HepG2 (cell line): ENCODE results near the gene CCDC177. TPM values are rescaled to one million over a fixed set of nuclear protein-coding genes. Genes with fewer than 3 reads are reported as not detected.

ENCODE experiments used
- DNMT1 ChIP-seq: sonication (generic); formaldehyde crosslinking; IDR thresholded peaks from 2 replicates; pipeline ENCODE4 v1.5.1; 2020; ENCODE audit warnings: mild to moderate bottlenecking, missing genetic modification reagents
- FOSL2 ChIP-seq: sonication (generic); formaldehyde crosslinking; IDR thresholded peaks from 2 replicates; pipeline ENCODE4 v1.4.0; 2020; ENCODE audit warnings: missing genetic modification reagents
- FOXK1 ChIP-seq: sonication (generic); formaldehyde crosslinking; IDR thresholded peaks from 2 replicates; pipeline ENCODE4 v1.4.0; 2020; ENCODE audit warnings: low read depth, missing genetic modification reagents, borderline replicate concordance
- GABPB1 ChIP-seq: IDR thresholded peaks from 2 replicates; pipeline ENCODE4 v1.6.1; 2016; ENCODE audit warnings: mild to moderate bottlenecking, missing genetic modification reagents, moderate library complexity, missing compliant biosample characterization
- HIVEP1 ChIP-seq: sonication (generic); formaldehyde crosslinking; IDR thresholded peaks from 2 replicates; pipeline ENCODE4 v1.4.0; 2020; ENCODE audit warnings: mild to moderate bottlenecking, missing genetic modification reagents
- KMT2B ChIP-seq: IDR thresholded peaks from 2 replicates; pipeline ENCODE4 v1.6.1; 2016; ENCODE audit warnings: missing genetic modification reagents, missing compliant biosample characterization
- NAIF1 ChIP-seq: sonication (generic); formaldehyde crosslinking; IDR thresholded peaks from 2 replicates; pipeline ENCODE4 v1.5.0; 2020; ENCODE audit warnings: mild to moderate bottlenecking, missing genetic modification reagents, borderline replicate concordance
- NFKB2 ChIP-seq: sonication (generic); formaldehyde crosslinking; IDR thresholded peaks from 2 replicates; pipeline ENCODE4 v1.4.0; 2020; ENCODE audit warnings: missing genetic modification reagents, borderline replicate concordance
- SIN3A ChIP-seq: IDR thresholded peaks from 2 replicates; pipeline ENCODE4 v1.6.1; 2011; ENCODE audit warnings: low read depth, mild to moderate bottlenecking, control low read depth, low read length, borderline replicate concordance
- SOX6 ChIP-seq, 2 experiments: fragments of 450-650 bp in 1 of 2; sonication (generic) in 1 of 2; formaldehyde crosslinking in 1 of 2; IDR thresholded peaks; 2 replicates each; pipeline versions ENCODE4 v1.4.0 to v1.6.1; 2017 to 2020; ENCODE audit warnings: antibody characterized with exemption in 1 of 2, mild to moderate bottlenecking in 1 of 2, missing genetic modification reagents in 1 of 2
- TOPORS ChIP-seq: sonication (generic); formaldehyde crosslinking; IDR thresholded peaks from 2 replicates; pipeline ENCODE4 v1.8.0; 2023; ENCODE audit warnings: mild to moderate bottlenecking, missing genetic modification reagents
- ZBTB38 ChIP-seq: sonication (generic); formaldehyde crosslinking; IDR thresholded peaks from 2 replicates; pipeline ENCODE4 v1.5.1; 2020; ENCODE audit warnings: mild to moderate bottlenecking, missing genetic modification reagents
- ZFP36L1 ChIP-seq: sonication (generic); formaldehyde crosslinking; IDR thresholded peaks from 2 replicates; pipeline ENCODE4 v1.8.0; 2022; ENCODE audit warnings: mild to moderate bottlenecking, missing genetic modification reagents, moderate library complexity
- ZFY ChIP-seq: sonication (generic); formaldehyde crosslinking; IDR thresholded peaks from 2 replicates; pipeline ENCODE4 v1.4.0; 2020; ENCODE audit warnings: missing genetic modification reagents
- ZNF430 ChIP-seq: sonication (generic); formaldehyde crosslinking; IDR thresholded peaks from 2 replicates; pipeline ENCODE4 v1.9.0; 2021; ENCODE audit warnings: mild to moderate bottlenecking, missing genetic modification reagents
- ZNF563 ChIP-seq: sonication (generic); formaldehyde crosslinking; IDR thresholded peaks from 2 replicates; pipeline ENCODE4 v1.8.0; 2022; ENCODE audit warnings: mild to moderate bottlenecking, moderate library complexity, missing genetic modification reagents
- ZNF605 ChIP-seq: sonication (generic); formaldehyde crosslinking; IDR thresholded peaks from 2 replicates; pipeline ENCODE4 v1.8.0; 2022; ENCODE audit warnings: mild to moderate bottlenecking, missing genetic modification reagents
- ZNF670 ChIP-seq: sonication (generic); formaldehyde crosslinking; IDR thresholded peaks from 2 replicates; pipeline ENCODE4 v1.8.0; 2022; ENCODE audit warnings: mild to moderate bottlenecking, missing genetic modification reagents, borderline replicate concordance
- ZSCAN31 ChIP-seq: sonication (generic); formaldehyde crosslinking; IDR thresholded peaks from 2 replicates; pipeline ENCODE4 v1.5.0; 2020; ENCODE audit warnings: low read depth, mild to moderate bottlenecking, missing genetic modification reagents
- polyA plus RNA-seq, 8 experiments: library from polyadenylated mRNA; depleted of rRNA in 3 of 8; stranded (reverse) in 7 of 8; unstranded in 1 of 8; fragments of >200 nt; fragmentation: Illumina TruSeq in 4 of 8; extraction: Trizol in 4 of 8; gene quantifications; 2 replicates each; pipeline versions ENCODE4 v1.2.1 to v1.2.3, GENCODE V29; 2011 to 2016; ENCODE audit warnings: low read depth in 4 of 8, missing spikeins in 1 of 8, mixed read lengths in 1 of 8; ENCODE audit not compliant: insufficient read depth in 1 of 8
- total RNA-seq, 5 experiments: library from RNA; depleted of rRNA; stranded (reverse); fragments of >200 nt; fragmentation: Illumina TruSeq; extraction: Trizol; gene quantifications; 2 replicates each; pipeline ENCODE4 v1.2.3, GENCODE V29; 2016; ENCODE audit warnings: low read depth in 1 of 5
- TF ChIP-seq, protein P1 (sequence below): sonication (generic); formaldehyde crosslinking; IDR thresholded peaks from 2 replicates; pipeline ENCODE4 v1.5.1; 2020; ENCODE audit warnings: missing genetic modification reagents, mild to moderate bottlenecking, borderline replicate concordance
- TF ChIP-seq, protein P2 (sequence below), 2 experiments: sonication (generic) in 1 of 2; formaldehyde crosslinking in 1 of 2; IDR thresholded peaks; 2 replicates each; pipeline versions ENCODE4 v1.4.0 to v1.6.1; 2018 to 2020; ENCODE audit warnings: missing genetic modification reagents in 2 of 2, borderline replicate concordance in 1 of 2, low read depth in 1 of 2, mild to moderate bottlenecking in 1 of 2, missing biosample characterization in 1 of 2
- TF ChIP-seq, protein P3 (sequence below): sonication (generic); formaldehyde crosslinking; IDR thresholded peaks from 2 replicates; pipeline ENCODE4 v1.4.0; 2020; ENCODE audit warnings: missing genetic modification reagents
- TF ChIP-seq, protein P4 (sequence below): sonication (generic); formaldehyde crosslinking; IDR thresholded peaks from 2 replicates; pipeline ENCODE4 v1.4.0; 2020; ENCODE audit warnings: mild to moderate bottlenecking, missing genetic modification reagents

The CCDC177 gene
- total and polyA plus RNA-seq, 2 of the 13 experiments (the other 11 are each of a cell fraction or from before 2014, with no cell fraction given) = not detected

DNA sequence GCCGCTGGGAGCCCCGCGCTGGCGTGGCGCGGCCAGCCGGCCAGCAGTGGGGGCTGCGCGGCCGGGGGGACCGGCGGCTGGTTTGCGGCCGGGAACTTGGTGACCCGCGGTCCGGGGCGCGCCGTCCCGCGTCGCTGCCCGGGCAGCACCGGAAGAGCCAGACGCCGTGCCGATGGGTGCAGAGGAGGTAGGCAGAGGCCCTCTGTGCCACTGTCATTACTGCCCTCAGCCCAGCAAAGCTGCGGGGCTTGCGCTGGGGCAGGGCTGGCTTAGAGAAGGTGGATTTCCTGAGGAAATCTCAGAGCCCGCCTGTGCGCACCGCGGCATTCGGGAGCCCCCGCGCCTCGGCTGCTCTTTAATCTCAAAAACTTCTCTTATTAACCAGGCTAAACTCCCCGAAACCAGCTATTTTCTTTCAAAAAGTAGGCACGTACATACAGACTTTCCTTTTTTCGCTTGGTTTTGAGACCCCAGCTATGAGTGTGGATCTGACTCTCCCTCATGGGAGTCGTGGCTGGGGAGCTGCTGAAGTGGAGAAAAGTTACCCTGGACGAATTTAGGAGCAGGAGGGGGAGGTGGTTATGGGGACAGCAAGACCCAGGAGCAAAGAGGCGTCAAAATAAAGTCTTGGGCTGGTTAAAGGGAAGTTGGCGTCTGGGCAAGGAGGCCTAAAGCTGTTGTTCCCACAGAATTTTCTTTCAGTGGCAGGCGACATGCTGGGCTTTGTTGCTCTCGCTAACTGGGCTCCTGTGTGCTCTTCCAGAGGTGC lies 37.5 kb upstream of the CCDC177 start (continued):
- TF ChIP-seq, protein P1, sequence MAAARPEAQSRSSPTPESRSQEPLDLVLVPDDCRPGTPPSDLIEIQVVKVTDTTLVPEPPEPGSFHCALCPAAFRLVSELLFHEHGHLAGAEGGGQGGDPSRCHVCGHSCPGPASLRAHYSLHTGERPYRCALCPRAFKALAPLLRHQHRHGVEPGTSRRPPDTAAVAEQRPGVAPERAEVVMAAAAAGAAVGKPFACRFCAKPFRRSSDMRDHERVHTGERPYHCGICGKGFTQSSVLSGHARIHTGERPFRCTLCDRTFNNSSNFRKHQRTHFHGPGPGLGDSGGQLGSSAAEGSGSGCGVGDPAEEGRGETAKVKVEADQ (CRISPR knock-in tag) = no peak
- TF ChIP-seq, protein P2, sequence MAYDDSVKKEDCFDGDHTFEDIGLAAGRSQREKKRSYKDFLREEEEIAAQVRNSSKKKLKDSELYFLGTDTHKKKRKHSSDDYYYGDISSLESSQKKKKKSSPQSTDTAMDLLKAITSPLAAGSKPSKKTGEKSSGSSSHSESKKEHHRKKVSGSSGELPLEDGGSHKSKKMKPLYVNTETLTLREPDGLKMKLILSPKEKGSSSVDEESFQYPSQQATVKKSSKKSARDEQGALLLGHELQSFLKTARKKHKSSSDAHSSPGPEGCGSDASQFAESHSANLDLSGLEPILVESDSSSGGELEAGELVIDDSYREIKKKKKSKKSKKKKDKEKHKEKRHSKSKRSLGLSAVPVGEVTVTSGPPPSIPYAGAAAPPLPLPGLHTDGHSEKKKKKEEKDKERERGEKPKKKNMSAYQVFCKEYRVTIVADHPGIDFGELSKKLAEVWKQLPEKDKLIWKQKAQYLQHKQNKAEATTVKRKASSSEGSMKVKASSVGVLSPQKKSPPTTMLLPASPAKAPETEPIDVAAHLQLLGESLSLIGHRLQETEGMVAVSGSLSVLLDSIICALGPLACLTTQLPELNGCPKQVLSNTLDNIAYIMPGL (CRISPR knock-in tag; IDR thresholded peaks at IDR 0.05; ENCODE audit: borderline replicate concordance in 1 of 2, low read depth in 1 of 2) = 0 out of 4 replicates have a peak, but pooled peaks of 1 of the 2 experiments have one; percentile 30
- no peak for TF ChIP-seq ZNF605 (CRISPR knock-in tag)
- no peak for TF ChIP-seq ZFP36L1 (CRISPR knock-in tag)
- TF ChIP-seq SOX6 (IDR thresholded peaks at IDR 0.05) = no peak
- TF ChIP-seq SOX6 (CRISPR knock-in tag; IDR thresholded peaks at IDR 0.05) = no peak
- TF ChIP-seq TOPORS (CRISPR knock-in tag) = no peak
- 0 out of 2 replicates have a peak, but pooled peaks have one; percentile 9 for TF ChIP-seq ZFY (CRISPR knock-in tag)
- 0 out of 2 replicates have a peak, but pooled peaks have one; percentile 5 for TF ChIP-seq SIN3A
- no peak for TF ChIP-seq DNMT1 (CRISPR knock-in tag)
- no peak for TF ChIP-seq NAIF1 (CRISPR knock-in tag)
- TF ChIP-seq, protein P3, sequence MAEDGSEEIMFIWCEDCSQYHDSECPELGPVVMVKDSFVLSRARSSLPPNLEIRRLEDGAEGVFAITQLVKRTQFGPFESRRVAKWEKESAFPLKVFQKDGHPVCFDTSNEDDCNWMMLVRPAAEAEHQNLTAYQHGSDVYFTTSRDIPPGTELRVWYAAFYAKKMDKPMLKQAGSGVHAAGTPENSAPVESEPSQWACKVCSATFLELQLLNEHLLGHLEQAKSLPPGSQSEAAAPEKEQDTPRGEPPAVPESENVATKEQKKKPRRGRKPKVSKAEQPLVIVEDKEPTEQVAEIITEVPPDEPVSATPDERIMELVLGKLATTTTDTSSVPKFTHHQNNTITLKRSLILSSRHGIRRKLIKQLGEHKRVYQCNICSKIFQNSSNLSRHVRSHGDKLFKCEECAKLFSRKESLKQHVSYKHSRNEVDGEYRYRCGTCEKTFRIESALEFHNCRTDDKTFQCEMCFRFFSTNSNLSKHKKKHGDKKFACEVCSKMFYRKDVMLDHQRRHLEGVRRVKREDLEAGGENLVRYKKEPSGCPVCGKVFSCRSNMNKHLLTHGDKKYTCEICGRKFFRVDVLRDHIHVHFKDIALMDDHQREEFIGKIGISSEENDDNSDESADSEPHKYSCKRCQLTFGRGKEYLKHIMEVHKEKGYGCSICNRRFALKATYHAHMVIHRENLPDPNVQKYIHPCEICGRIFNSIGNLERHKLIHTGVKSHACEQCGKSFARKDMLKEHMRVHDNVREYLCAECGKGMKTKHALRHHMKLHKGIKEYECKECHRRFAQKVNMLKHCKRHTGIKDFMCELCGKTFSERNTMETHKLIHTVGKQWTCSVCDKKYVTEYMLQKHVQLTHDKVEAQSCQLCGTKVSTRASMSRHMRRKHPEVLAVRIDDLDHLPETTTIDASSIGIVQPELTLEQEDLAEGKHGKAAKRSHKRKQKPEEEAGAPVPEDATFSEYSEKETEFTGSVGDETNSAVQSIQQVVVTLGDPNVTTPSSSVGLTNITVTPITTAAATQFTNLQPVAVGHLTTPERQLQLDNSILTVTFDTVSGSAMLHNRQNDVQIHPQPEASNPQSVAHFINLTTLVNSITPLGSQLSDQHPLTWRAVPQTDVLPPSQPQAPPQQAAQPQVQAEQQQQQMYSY (CRISPR knock-in tag) = no peak
- TF ChIP-seq, protein P4, sequence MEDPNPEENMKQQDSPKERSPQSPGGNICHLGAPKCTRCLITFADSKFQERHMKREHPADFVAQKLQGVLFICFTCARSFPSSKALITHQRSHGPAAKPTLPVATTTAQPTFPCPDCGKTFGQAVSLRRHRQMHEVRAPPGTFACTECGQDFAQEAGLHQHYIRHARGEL = no peak
- no peak for TF ChIP-seq HIVEP1 (CRISPR knock-in tag)
- TF ChIP-seq GABPB1 = peak; percentile 41; the same call in 1 of the 2 replicates
- TF ChIP-seq FOXK1 = 0 out of 2 replicates have a peak, but pooled peaks have one; percentile 14
- 0 out of 2 replicates have a peak, but pooled peaks have one; percentile 9 for TF ChIP-seq KMT2B (CRISPR knock-in tag)
- 0 out of 2 replicates have a peak, but pooled peaks have one; percentile 11 for TF ChIP-seq ZNF563 (CRISPR knock-in tag)
- no peak for TF ChIP-seq ZNF670 (CRISPR knock-in tag)
- no peak for TF ChIP-seq ZSCAN31 (CRISPR knock-in tag)
- no peak for TF ChIP-seq ZBTB38
- peak; percentile 11; the same call in 1 of the 2 replicates for TF ChIP-seq ZNF430 (CRISPR knock-in tag)
- TF ChIP-seq NFKB2 (CRISPR knock-in tag) = no peak
- TF ChIP-seq FOSL2 (CRISPR knock-in tag) = no peak
